GM10248 (cell line): ENCODE data around the gene IL4R.

Source experiments
- CTCF ChIA-PET: fragments of 300-600 bp; sonication (Branson Sonifier 250); formaldehyde crosslinking; extraction: SDS; loops from one replicate; lab custom pipeline; 2021; ENCODE audit warnings: antibody characterized with exemption; lab: Yijun Ruan, JAX
- POLR2A ChIA-PET: fragments of 350-650 bp; sonication (Branson Sonifier 250); formaldehyde crosslinking; extraction: SDS; loops from one replicate; lab custom pipeline; 2020; ENCODE audit warnings: antibody characterized with exemption; lab: Yijun Ruan, JAX
- DNase-seq: peaks from one replicate; pipeline ENCODE4 v3.0.0; 2012; ENCODE audit errors: extremely low spot score
- CTCF ChIP-seq: IDR thresholded peaks from 2 replicates; pipeline ENCODE4 v1.5.1; 2012; ENCODE audit warnings: mild to moderate bottlenecking, low read depth; ENCODE audit errors: extremely low read depth, missing control alignments, control extremely low read depth

Gene IL4R

DNA sequence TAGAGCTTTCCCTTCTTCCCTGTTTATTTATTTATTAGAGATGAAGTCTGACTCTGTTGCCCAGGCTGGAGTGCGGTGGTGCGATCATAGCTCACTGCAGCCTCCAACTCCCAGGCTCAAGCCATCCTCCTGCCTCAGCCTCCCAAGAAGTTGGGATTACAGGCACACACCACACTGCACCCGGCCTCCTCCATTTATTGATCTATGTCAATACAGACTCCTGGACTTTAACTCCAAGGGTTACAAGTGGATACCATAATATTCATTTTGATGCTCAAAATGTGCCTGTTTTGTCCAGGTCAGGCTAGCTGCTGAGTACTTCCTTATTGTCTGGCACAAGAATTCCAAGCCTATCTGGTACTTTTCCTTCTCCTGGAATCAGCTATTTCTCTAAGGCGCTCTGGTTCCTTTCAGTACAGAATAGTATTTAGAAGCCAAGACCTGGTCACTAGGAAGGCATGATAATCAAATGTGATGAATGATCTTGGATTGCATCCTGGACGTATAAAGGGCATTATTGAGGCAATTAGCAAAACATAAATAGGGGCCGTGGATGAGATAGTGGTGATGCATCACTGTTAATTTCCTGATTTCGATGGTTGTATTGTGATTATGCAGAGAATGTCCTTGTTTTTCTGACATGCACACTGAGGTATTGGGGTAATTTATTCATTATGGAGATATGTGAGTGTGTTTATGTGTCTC, 21.7 kb downstream of the IL4R start:
- no peak for TF ChIP-seq CTCF
- POLR2A ChIA-PET, result no interaction called here
- no peak for DNase-seq
- CTCF ChIA-PET, result interaction anchor here (1.1 to 1.4 kb wide), 2 partner anchors 16 to 30 kb away, joined by 3 read pairs; no protein-coding TSS in a partner anchor

DNA sequence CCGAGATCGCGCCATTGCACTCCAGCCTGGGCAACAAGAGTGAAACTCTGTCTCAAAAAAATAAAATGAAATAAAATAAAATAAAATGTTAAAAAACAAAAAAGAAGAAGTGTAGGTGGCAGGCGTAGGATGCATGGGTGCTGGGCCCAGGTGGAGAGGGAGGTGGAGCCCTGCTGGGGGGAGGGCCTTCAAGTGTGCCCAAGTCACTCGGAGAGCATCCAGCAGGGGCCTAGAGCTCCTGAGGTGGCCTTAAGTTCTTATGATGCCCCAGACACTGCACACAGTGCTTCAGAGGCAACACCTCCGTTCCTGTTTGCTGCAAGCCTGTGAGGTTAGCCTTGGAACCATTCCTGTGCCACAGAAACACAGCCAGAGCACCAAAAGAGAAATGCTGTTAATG, 23.2 kb downstream of the IL4R start:
- ChIA-PET POLR2A (no interaction called here), CTCF (interaction anchor here (1.4 kb wide), 1 partner anchor 18 kb away, joined by 3 read pairs; no protein-coding TSS in a partner anchor)
- TF ChIP-seq CTCF, result no peak
- DNase-seq, result no peak

DNA sequence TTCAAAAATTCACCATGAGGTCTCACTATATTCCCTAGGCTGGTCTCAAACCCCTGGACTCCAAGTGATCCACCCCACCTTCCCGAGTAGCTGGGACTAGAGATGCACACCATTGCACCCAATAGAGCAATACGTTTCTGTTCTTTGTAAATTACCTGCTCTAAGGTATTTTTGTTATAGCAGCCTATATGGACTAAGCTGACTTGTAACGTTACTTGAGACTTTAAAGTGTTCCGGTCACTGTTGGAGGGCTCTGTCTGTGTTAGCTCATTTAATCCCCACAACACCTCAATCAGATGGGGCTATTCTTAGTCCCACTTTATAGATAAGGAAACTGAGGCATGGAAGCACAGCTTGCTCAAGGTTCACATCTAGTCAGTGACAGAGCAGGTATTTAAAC, 25.4 kb downstream of the IL4R start:
- no peak for DNase-seq
- CTCF ChIA-PET, result interaction anchor here (1.3 to 1.4 kb wide), 2 partner anchors 8 to 28 kb away, joined by 3 read pairs; no protein-coding TSS in a partner anchor
- TF ChIP-seq CTCF, result no peak
- POLR2A ChIA-PET, result no interaction called here

GRCh38 chr16:27340654-27341053, 26.9 kb downstream of the IL4R start:
- POLR2A ChIA-PET, result no interaction called here
- no peak for DNase-seq
- TF ChIP-seq CTCF, result no peak
- CTCF ChIA-PET, result interaction anchor here (1.1 to 1.8 kb wide), 3 partner anchors 14 to 162 kb away, joined by 3 to 5 read pairs (median 3); no protein-coding TSS in a partner anchor

GRCh38 chr16:27341549-27341948, 27.8 kb downstream of the IL4R start:
- no peak for DNase-seq
- CTCF ChIA-PET, result interaction anchor here (1.1 to 1.8 kb wide), 3 partner anchors 13 to 107 kb away, joined by 3 to 5 read pairs (median 3); no protein-coding TSS in a partner anchor
- no peak for TF ChIP-seq CTCF
- POLR2A ChIA-PET, result no interaction called here

- CTCF ChIA-PET, result interaction anchor here (1.2 kb wide), 1 partner anchor 108 kb away, joined by 3 read pairs; no protein-coding TSS in a partner anchor
- no peak for TF ChIP-seq CTCF
- no peak for DNase-seq
- POLR2A ChIA-PET, result no interaction called here
Observed at GRCh38 chr16:27341971-27342370, 28.2 kb downstream of the IL4R start.
